ENCODE measurements around the gene BBS7. TPM values are rescaled to one million over a fixed set of nuclear protein-coding genes. Genes with fewer than 3 reads are reported as not detected.

The BBS7 gene
- total RNA-seq, 6 experiments from 2014 or later: 1.8 to 7.0 (median 3.6) TPM

- Histone ChIP-seq H3K27ac (no peak overlapping the region), H3K36me3 (no peaks in the 10 kb centered on the region), H3K27me3 (no peaks in the 10 kb centered on the region), H3K9me3 (no peaks in the 10 kb centered on the region), H3K4me1 (no peaks in the 10 kb centered on the region), H3K4me3 (no peak overlapping the region)
- ATAC-seq (no peak), DNase-seq (no peak)
- TF ChIP-seq POLR2A (IDR thresholded peaks at IDR 0.05) (no peak), CTCF (IDR thresholded peaks at IDR 0.05) (no peak)
- intact Hi-C loops (cut with DNase I): no loop called here
- WGBS (ENCODE audit: insufficient coverage, low coverage, low lambda C conversion rate, missing lambda C conversion rate): 57% methylated on average over 6 of the region's 6 CpGs
Observed at GRCh38 chr4:121776610-121777401, 93.5 kb downstream of the BBS7 start.

Other genes starting within 250 kb of the BBS7 start
- gene ANXA5, start 173.5 kb downstream of the BBS7 start, total RNA-seq: 100 to 1,000 TPM in 3 of 6 experiments, 10 to 100 TPM in 3; 52.2 to 216 (median 97.8) TPM
- gene SMIM43, start 105.3 kb downstream of the BBS7 start, total RNA-seq: not detected
- gene EXOSC9, start 69.2 kb downstream of the BBS7 start, total RNA-seq: 10 to 100 TPM in 1 of 6 experiments, 1 to 10 TPM in 5; 3.6 to 12.5 (median 6.5) TPM
- 1 to 10 TPM in 3 of 6 experiments, under 1 TPM in 3; 0.15 to 4.3 (median 1.4) TPM for gene CCNA2, start 46.6 kb downstream of the BBS7 start, total RNA-seq
- under 1 TPM in 2 of 6 experiments, not detected in 4; 0.09 to 0.10 TPM for gene TRPC3, start 81.6 kb upstream of the BBS7 start, total RNA-seq

All from right lobe of liver (tissue), 6 donors.